Measurements from ENCODE around the gene CLCN7.

DNA sequence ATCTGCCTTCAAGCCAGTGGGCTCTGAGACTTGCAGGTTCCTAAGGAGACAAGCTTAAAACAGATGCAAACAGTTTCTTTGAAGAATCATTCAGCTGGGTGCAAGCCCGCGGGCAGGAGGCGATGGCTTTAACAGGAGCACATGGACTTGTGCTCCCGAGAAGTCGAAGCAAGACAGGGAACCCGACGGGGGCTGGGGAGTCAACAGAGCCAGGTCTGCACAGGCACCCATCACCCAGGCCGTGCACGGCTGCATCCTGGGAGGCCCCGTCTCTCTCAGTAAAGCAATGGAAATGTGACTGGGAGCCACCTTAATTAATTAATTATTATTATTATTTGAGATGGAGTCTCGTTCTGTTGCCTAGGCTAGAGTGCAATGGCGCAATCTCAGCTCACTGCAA, 14.2 kb upstream of the CLCN7 start:
- TF ChIP-seq POLR2AphosphoS5 (IDR thresholded peaks at IDR 0.05) (no peak), POLR2A (IDR thresholded peaks at IDR 0.05) (no peak), EP300 (IDR thresholded peaks at IDR 0.05) (no peak)
- TF ChIP-seq, protein P1, sequence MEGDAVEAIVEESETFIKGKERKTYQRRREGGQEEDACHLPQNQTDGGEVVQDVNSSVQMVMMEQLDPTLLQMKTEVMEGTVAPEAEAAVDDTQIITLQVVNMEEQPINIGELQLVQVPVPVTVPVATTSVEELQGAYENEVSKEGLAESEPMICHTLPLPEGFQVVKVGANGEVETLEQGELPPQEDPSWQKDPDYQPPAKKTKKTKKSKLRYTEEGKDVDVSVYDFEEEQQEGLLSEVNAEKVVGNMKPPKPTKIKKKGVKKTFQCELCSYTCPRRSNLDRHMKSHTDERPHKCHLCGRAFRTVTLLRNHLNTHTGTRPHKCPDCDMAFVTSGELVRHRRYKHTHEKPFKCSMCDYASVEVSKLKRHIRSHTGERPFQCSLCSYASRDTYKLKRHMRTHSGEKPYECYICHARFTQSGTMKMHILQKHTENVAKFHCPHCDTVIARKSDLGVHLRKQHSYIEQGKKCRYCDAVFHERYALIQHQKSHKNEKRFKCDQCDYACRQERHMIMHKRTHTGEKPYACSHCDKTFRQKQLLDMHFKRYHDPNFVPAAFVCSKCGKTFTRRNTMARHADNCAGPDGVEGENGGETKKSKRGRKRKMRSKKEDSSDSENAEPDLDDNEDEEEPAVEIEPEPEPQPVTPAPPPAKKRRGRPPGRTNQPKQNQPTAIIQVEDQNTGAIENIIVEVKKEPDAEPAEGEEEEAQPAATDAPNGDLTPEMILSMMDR (IDR thresholded peaks at IDR 0.05): no peak

Measured in gastroesophageal sphincter (tissue), 3 donors.